SK-N-SH treated with all-trans-retinoic acid at 6 μM for 48 hours (cell line): ENCODE measurements around the gene CAAP1.

Source experiments
- ATAC-seq: fragments of 200-7000 bp; cut with Tn5 transposase; 3 replicates; pipeline ENCODE4 v1.9.1; 2020; ENCODE audit warnings: mild to moderate bottlenecking, moderate library complexity
- BACH2 ChIP-seq: fragments of 250-450 bp; sonication (Bioruptor Pico); IDR thresholded peaks from 2 replicates; pipeline ENCODE4 v1.9.0; 2021; ENCODE audit warnings: mild to moderate bottlenecking, borderline replicate concordance
- CSDC2 ChIP-seq: fragments of 250-450 bp; sonication (Bioruptor Pico); IDR thresholded peaks from 2 replicates; pipeline ENCODE4 v1.5.0; 2020; ENCODE audit warnings: mild to moderate bottlenecking, moderate library complexity
- ESRRG ChIP-seq: fragments of 250-450 bp; sonication (Bioruptor Pico); IDR thresholded peaks from 2 replicates; pipeline ENCODE4 v1.6.1; 2021; ENCODE audit warnings: mild to moderate bottlenecking
- GLIS3 ChIP-seq: fragments of 250-450 bp; sonication (Bioruptor Pico); IDR thresholded peaks from 2 replicates; pipeline ENCODE4 v1.5.0; 2020; ENCODE audit warnings: mild to moderate bottlenecking, moderate library complexity
- ISL1 ChIP-seq: fragments of 250-450 bp; sonication (Bioruptor Pico); IDR thresholded peaks from 2 replicates; pipeline ENCODE4 v2.1.2; 2022; ENCODE audit warnings: mild to moderate bottlenecking, moderate library complexity
- PPARA ChIP-seq: fragments of 250-450 bp; sonication (Bioruptor Pico); IDR thresholded peaks from 2 replicates; pipeline ENCODE4 v1.5.0; 2020; ENCODE audit warnings: mild to moderate bottlenecking, borderline replicate concordance
- RARB ChIP-seq: fragments of 250-450 bp; sonication (Bioruptor Pico); IDR thresholded peaks from 2 replicates; pipeline ENCODE4 v1.8.0; 2021; ENCODE audit warnings: mild to moderate bottlenecking, moderate library complexity
- SNAI2 ChIP-seq: fragments of 250-450 bp; sonication (Bioruptor Pico); IDR thresholded peaks from 2 replicates; pipeline ENCODE4 v1.5.0; 2020; ENCODE audit warnings: mild to moderate bottlenecking, moderate library complexity
- TCF4 ChIP-seq: fragments of 250-450 bp; sonication (Bioruptor Pico); IDR thresholded peaks from 2 replicates; pipeline ENCODE4 v1.8.0; 2021; ENCODE audit warnings: mild to moderate bottlenecking, moderate library complexity, borderline replicate concordance
- TOX ChIP-seq: fragments of 250-450 bp; sonication (Bioruptor Pico); IDR thresholded peaks from 2 replicates; pipeline ENCODE4 v1.8.0; 2021; ENCODE audit warnings: mild to moderate bottlenecking, moderate library complexity, borderline replicate concordance
- ZC3H10 ChIP-seq: fragments of 250-450 bp; sonication (Bioruptor Pico); IDR thresholded peaks from 2 replicates; pipeline ENCODE4 v1.5.1; 2021; ENCODE audit warnings: mild to moderate bottlenecking, moderate library complexity
- ZFP3 ChIP-seq: fragments of 250-450 bp; sonication (Bioruptor Pico); IDR thresholded peaks from 2 replicates; pipeline ENCODE4 v1.5.0; 2020; ENCODE audit warnings: mild to moderate bottlenecking, moderate library complexity
- ZFP30 ChIP-seq: fragments of 450-650 bp; formaldehyde crosslinking; IDR thresholded peaks from 2 replicates; pipeline ENCODE4 v1.5.0; 2022; ENCODE audit warnings: mild to moderate bottlenecking, moderate library complexity
- ZNF565 ChIP-seq: fragments of 450-650 bp; formaldehyde crosslinking; conservative IDR thresholded peaks from 2 replicates; pipeline ENCODE4 v1.5.0; 2020; ENCODE audit warnings: low read depth, mild to moderate bottlenecking, moderate library complexity
- ZNF70 ChIP-seq: fragments of 450-650 bp; formaldehyde crosslinking; IDR thresholded peaks from 2 replicates; pipeline ENCODE4 v1.5.0; 2020; ENCODE audit warnings: mild to moderate bottlenecking, moderate library complexity
- ZNF8 ChIP-seq: fragments of 450-650 bp; formaldehyde crosslinking; IDR thresholded peaks from 2 replicates; pipeline ENCODE4 v1.5.0; 2020; ENCODE audit warnings: mild to moderate bottlenecking, moderate library complexity
- TF ChIP-seq, protein P1 (sequence below): fragments of 250-450 bp; sonication (Bioruptor Pico); IDR thresholded peaks from 2 replicates; pipeline ENCODE4 v1.8.0; 2021; ENCODE audit warnings: low read depth, mild to moderate bottlenecking, moderate library complexity, borderline replicate concordance
- TF ChIP-seq, protein P2 (sequence below): fragments of 250-450 bp; sonication (Bioruptor Pico); IDR thresholded peaks from 2 replicates; pipeline ENCODE4 v1.5.1; 2021; ENCODE audit warnings: mild to moderate bottlenecking, moderate library complexity
- TF ChIP-seq, protein P3 (sequence below): fragments of 250-450 bp; sonication (Bioruptor Pico); IDR thresholded peaks from 2 replicates; pipeline ENCODE4 v1.8.0; 2020; ENCODE audit warnings: mild to moderate bottlenecking, moderate library complexity, borderline replicate concordance
- TF ChIP-seq, protein P4 (sequence below): fragments of 250-450 bp; sonication (Bioruptor Pico); IDR thresholded peaks from 2 replicates; pipeline ENCODE4 v1.5.0; 2020; ENCODE audit warnings: mild to moderate bottlenecking, moderate library complexity

CAAP1 gene

DNA sequence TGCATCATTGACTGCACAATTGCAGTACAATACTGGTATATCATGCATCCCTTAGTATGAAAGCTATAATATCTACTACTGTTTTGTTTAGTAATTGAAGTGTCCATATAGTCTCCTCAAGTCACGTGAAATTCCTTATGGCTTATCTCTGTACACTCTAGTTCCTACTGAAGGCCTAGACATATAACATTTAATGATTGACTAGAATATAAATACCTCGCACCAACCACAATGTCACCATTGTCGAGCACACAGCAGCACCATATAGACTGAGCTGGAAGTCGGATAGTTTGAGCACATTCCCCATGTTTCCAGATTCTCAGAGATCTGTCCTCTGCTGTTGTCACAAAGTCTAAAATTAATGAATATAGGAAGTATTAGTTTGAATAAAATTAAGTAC lies 33.0 kb upstream of the CAAP1 start (continued):
- TF ChIP-seq, protein P1, sequence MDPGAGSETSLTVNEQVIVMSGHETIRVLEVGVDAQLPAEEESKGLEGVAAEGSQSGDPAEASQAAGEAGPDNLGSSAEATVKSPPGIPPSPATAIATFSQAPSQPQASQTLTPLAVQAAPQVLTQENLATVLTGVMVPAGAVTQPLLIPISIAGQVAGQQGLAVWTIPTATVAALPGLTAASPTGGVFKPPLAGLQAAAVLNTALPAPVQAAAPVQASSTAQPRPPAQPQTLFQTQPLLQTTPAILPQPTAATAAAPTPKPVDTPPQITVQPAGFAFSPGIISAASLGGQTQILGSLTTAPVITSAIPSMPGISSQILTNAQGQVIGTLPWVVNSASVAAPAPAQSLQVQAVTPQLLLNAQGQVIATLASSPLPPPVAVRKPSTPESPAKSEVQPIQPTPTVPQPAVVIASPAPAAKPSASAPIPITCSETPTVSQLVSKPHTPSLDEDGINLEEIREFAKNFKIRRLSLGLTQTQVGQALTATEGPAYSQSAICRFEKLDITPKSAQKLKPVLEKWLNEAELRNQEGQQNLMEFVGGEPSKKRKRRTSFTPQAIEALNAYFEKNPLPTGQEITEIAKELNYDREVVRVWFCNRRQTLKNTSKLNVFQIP (CRISPR knock-in tag): no peak

DNA sequence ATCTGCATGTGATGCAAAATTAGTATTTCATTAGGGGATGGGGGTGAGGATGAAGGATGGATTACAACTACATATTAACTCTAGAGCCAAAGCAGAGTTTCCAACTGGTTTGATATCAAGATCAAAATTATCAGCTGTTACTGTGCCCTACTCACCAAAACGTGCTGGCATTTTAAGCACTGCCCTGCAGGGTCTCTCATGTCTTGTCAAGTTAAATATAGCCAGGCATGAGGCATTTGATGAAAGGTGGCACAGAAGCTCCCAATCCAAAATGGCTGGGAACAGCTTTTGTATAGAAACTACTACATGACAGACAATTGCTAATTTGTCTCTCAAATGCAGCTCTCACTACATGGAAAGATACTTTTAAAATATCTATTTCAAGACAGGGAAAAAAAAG lies 27.1 kb upstream of the CAAP1 start:
- TF ChIP-seq SNAI2 (CRISPR knock-in tag) (no peak), ZFP3 (CRISPR knock-in tag) (no peak)
- TF ChIP-seq, protein P1 (CRISPR knock-in tag): no peak
- ATAC-seq: no peak

DNA sequence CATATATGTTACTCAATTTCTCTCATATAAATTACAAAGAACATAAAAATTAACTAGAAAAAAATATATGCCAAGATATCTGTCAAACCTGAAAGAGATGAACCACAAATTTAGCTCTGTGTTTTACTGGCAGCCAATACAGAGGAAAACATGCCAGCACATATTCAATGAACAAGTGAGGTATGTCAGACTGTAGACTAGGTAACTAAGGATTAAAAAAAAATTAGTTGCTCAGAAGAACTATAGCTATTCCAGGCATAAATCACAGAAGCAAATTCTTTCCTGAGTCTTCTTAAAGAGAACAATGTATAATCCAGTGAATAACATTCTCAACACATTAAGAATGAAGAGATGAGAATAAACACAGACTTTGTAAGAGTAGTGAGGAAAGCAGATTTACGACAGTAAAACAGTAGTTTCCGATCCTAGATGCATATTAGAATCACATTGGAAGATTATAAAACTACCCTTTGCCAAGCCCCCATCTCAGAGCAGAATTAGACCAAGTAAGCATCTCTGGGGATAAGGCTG lies 20.6 kb upstream of the CAAP1 start:
- TF ChIP-seq, protein P2, sequence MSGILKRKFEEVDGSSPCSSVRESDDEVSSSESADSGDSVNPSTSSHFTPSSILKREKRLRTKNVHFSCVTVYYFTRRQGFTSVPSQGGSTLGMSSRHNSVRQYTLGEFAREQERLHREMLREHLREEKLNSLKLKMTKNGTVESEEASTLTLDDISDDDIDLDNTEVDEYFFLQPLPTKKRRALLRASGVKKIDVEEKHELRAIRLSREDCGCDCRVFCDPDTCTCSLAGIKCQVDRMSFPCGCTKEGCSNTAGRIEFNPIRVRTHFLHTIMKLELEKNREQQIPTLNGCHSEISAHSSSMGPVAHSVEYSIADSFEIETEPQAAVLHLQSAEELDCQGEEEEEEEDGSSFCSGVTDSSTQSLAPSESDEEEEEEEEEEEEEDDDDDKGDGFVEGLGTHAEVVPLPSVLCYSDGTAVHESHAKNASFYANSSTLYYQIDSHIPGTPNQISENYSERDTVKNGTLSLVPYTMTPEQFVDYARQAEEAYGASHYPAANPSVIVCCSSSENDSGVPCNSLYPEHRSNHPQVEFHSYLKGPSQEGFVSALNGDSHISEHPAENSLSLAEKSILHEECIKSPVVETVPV (CRISPR knock-in tag): no peak
- TF ChIP-seq ZFP30 (CRISPR knock-in tag) (no peak), ISL1 (CRISPR knock-in tag) (no peak), GLIS3 (CRISPR knock-in tag) (no peak), ESRRG (CRISPR knock-in tag) (no peak)
- TF ChIP-seq, protein P1 (CRISPR knock-in tag): no peak
- ATAC-seq: no peak

DNA sequence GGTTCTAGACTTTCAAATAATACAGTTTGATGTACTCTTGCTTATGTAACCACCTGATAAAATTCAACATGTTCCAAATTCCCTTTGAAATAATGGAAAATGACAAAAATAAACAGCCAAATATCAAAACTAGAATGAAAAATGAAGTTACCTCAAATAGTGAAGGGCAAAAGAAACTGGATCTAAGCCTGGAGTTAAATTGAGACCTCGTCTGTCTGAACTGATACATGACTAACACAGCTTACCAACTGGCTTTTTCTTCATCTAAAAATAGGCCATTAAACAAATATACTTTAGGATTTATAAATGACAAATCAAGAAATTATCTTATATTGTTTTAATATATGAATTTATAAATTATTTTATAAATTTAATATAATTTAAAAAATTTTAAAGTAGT lies 12.1 kb upstream of the CAAP1 start:
- TF ChIP-seq ZC3H10 (CRISPR knock-in tag): no peak

DNA sequence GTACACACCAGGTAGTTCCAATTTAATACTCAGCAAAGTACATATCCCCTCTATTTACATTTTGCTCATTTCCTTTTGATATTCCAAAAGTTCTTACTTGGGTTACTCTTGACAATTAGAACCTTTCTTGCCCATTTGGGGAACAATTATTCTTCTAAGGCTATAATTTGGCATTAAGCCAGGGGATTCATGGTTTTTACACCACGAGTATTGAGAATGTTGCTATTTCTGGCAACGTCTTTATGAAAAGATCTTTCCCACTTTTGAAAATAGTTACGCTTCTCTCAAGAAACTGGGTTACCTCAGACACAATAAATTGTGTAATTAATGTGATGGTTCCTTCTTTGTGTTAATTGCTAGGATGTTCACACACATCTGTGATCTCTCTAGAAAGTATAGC lies 11.5 kb upstream of the CAAP1 start:
- TF ChIP-seq ZC3H10 (CRISPR knock-in tag) (no peak), ZFP3 (CRISPR knock-in tag) (no peak), SNAI2 (CRISPR knock-in tag) (no peak), PPARA (CRISPR knock-in tag) (no peak), CSDC2 (CRISPR knock-in tag) (no peak), RARB (no peak), BACH2 (CRISPR knock-in tag) (no peak), ESRRG (CRISPR knock-in tag) (no peak), TCF4 (CRISPR knock-in tag) (no peak), TOX (CRISPR knock-in tag) (no peak), ZFP30 (CRISPR knock-in tag) (no peak), ZNF8 (CRISPR knock-in tag) (no peak), ZNF565 (CRISPR knock-in tag) (no peak), ZNF70 (CRISPR knock-in tag) (no peak)
- TF ChIP-seq, protein P3, sequence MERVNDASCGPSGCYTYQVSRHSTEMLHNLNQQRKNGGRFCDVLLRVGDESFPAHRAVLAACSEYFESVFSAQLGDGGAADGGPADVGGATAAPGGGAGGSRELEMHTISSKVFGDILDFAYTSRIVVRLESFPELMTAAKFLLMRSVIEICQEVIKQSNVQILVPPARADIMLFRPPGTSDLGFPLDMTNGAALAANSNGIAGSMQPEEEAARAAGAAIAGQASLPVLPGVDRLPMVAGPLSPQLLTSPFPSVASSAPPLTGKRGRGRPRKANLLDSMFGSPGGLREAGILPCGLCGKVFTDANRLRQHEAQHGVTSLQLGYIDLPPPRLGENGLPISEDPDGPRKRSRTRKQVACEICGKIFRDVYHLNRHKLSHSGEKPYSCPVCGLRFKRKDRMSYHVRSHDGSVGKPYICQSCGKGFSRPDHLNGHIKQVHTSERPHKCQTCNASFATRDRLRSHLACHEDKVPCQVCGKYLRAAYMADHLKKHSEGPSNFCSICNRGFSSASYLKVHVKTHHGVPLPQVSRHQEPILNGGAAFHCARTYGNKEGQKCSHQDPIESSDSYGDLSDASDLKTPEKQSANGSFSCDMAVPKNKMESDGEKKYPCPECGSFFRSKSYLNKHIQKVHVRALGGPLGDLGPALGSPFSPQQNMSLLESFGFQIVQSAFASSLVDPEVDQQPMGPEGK (CRISPR knock-in tag): no peak
- TF ChIP-seq, protein P4, sequence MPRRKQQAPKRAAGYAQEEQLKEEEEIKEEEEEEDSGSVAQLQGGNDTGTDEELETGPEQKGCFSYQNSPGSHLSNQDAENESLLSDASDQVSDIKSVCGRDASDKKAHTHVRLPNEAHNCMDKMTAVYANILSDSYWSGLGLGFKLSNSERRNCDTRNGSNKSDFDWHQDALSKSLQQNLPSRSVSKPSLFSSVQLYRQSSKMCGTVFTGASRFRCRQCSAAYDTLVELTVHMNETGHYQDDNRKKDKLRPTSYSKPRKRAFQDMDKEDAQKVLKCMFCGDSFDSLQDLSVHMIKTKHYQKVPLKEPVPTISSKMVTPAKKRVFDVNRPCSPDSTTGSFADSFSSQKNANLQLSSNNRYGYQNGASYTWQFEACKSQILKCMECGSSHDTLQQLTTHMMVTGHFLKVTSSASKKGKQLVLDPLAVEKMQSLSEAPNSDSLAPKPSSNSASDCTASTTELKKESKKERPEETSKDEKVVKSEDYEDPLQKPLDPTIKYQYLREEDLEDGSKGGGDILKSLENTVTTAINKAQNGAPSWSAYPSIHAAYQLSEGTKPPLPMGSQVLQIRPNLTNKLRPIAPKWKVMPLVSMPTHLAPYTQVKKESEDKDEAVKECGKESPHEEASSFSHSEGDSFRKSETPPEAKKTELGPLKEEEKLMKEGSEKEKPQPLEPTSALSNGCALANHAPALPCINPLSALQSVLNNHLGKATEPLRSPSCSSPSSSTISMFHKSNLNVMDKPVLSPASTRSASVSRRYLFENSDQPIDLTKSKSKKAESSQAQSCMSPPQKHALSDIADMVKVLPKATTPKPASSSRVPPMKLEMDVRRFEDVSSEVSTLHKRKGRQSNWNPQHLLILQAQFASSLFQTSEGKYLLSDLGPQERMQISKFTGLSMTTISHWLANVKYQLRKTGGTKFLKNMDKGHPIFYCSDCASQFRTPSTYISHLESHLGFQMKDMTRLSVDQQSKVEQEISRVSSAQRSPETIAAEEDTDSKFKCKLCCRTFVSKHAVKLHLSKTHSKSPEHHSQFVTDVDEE (CRISPR knock-in tag): no peak
- TF ChIP-seq, protein P2 (CRISPR knock-in tag): no peak
- no peak for ATAC-seq

More for the DNA sequence above, 12.1 kb upstream of the CAAP1 start:
- ATAC-seq: no peak
